CD4-positive, alpha-beta T cell treated with Interleukin-2 at 100 ng/mL for 4 hours (primary cell): ENCODE results near the gene SPTY2D1.
"Not testable (repeated sequence)": the region's sequence is repeated elsewhere in the genome, so short reads cannot be mapped to it uniquely, and the experiment has no call there.

Experiments used
- DNase-seq: peaks from one replicate; pipeline ENCODE4 v3.0.0-alpha.2; 2020; ENCODE audit warnings: low spot score

SPTY2D1 gene

DNA sequence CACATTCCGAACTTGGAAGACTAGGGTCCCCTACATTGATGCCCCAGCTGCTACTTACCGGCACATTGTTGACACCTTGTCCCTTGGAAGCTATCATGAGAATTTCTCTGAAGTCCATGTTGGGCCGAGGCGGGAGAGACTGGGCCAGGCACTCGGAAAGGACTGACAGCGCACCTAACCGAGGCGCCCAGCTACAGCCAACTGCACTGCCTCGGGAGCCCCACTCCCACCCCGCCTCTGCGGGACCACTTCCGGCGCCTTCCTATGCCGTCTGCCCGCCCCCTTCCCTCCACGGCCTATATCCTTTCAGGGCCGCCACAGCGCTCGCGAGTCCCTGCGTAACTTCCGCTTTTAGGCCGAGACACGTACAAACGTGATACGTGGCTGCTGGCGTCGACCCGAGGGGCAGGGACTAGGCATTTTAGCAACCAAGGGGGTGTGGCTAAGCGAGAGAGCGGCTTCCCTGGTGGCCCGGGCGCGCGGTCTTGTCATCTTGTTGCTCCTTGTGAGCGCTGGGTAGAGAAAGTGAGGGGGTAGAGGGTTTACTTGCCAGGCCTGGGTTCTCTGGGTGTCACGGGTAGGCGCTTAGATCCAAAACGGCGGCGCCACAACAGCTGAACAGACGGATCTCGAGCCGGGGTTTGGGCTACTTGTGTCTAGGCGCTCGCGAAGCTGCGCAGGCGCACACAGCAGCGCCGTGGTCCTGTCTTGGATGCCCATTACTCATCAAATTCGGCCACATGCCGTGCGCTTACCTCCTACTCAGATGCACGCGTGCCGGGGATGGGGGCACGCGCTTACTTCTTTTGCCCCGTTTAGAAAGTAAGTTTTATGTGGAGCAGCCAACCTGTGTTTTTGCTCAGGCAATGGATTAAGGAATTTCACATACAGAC, at the start of gene SPTY2D1:
SPTY2D1 (minus strand) TSS at position 203 of the 893 bp plus-strand sequence; CDS start at position 118, 85 bp downstream.
- peak; percentile 98 for DNase-seq

DNA sequence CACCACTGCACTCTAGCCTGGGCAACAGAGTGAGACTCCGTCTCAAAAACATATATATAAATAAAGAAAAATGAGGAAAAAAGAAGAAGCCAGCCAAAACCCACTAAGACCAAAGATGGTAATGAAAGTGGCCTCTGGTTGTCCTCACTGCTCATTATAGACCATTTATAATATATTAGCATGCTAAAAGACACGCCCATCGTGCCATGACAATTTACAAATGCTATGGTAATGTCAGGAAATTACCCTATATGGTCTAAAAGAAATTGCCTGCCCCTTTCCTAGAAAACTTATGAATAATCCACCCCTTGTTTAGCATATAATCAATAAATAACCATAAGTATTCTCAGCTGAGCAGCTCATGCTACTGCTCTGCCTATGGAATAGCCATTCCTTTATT, 48.3 kb upstream of the SPTY2D1 start:
- DNase-seq = no peak

GRCh38 chr11:18681949-18682348, 47.8 kb upstream of the SPTY2D1 start:
- DNase-seq = not testable (repeated sequence)

DNA sequence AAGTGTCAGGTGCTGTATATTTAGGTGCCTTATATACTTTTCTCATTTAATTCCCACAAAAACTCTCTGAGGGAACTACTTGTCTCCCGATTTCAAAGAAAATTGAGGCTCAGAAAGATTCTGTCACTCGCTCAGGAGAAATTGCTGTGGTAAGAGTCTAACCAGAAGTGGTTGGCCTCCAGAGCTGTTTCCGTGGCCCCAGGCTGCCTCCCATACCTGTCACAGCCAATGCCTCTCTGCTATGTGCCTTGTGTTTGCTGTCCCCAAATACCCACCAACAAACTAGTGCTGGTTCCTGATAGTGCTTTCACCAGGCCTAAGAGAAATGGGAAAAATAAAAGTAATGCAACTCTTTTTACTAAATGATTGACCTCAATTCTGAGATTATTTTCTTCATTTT, 43.4 kb upstream of the SPTY2D1 start:
- no peak for DNase-seq

DNA sequence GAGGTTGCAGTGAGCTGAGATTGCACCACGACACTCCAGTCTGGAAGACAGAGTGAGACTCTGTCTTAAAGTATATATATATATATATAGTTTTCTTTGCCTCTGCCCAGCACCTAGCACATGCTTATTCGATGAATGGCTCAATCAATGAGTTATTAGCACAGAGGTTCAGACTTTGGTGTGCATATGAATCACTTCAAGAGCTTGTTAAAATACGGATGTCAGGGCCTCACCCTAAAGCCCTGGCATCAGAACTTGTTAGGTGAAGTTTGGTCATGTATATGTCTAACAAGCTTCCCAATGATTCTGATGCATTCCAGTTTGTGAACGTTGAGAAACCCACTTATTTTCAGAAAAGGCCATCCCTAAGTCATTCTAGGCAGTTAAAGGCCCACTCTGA, 42.7 kb upstream of the SPTY2D1 start:
- DNase-seq = no peak

DNA sequence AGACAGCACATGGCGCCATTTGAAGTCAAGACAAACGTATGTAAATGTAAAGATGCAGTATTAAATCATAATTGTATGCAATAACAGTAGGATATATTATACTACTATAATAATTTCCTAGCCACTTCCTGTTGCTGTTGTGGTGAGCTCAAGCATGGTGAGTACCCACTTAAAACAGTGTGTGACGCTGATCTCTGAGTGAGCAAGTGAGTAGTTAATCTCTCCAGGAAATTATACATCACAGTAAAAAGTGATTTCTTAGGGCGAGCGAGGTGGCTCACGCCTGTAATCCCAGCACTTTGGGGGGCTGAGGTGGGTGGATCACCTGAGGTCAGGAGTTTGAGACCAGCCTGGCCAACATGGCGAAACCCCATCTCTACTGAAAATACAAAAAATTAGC, 38.1 kb upstream of the SPTY2D1 start:
- DNase-seq = peak; percentile 68

DNA sequence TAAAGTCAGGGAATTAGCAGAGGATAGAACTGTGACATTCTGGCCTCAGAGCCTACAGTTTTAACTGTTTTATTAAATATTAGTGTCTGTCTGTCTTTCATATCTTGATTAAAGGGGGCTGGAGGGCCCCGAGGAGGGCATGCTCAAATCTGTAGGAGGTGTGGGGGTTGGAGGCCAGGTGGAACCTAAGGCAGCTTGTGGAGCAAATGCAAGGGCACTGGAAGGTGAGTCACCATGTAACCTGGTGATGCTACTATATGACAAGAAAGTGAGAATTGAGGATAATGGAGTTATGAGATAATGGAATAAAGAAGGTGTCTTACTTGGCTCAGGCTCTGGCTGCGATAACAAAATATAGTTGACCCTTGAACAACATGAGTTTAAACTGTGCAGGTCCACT, 37.1 kb upstream of the SPTY2D1 start:
- DNase-seq = no peak

- no peak for DNase-seq
Measured at GRCh38 chr11:18669711-18670110, 35.6 kb upstream of the SPTY2D1 start.

DNA sequence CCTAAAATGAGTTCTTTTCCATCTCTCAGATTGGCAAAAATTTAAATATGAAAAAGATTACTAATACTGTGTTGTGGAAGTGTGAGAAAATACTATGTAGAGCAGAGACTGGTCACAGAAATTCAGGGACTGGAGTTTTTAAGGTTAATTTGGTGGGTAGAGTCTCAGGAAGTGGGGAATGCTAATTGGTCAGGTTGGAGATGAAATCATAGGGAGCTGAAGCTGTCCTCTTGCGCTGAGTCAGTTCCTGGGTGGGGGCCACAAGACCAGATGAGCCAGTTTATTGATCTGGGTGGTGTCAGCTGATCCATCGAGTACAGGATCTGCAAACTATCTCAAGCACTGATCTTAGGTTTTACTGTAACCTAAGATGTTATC, 35.1 kb upstream of the SPTY2D1 start:
- DNase-seq = peak; percentile 58

- DNase-seq = no peak
Measured at GRCh38 chr11:18668131-18668530, 34.0 kb upstream of the SPTY2D1 start.

- DNase-seq = peak; percentile 11
Measured at GRCh38 chr11:18665353-18665872, 31.3 kb upstream of the SPTY2D1 start.

DNA sequence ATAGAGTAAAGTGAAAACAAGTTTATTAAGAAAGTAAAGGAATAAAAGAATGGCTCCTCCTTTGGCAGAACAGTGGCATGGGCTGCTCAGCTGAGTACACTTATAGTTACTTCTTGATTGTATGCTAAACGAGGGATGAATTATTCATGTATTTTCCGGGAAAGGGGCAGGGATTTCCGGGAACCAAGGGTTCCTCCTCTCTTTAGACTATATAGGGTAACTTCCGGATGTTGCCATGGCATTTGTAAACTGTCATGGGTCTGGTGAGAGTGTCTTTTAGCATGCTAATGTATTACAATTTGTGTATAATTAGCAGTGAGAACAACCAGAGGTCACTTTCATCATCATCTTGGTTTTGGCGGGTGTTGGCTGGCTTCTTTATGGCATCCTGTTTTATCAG, 23.5 kb upstream of the SPTY2D1 start:
- no peak for DNase-seq

- DNase-seq = peak; percentile 64
Measured at GRCh38 chr11:18650859-18651557, 16.9 kb upstream of the SPTY2D1 start.

DNA sequence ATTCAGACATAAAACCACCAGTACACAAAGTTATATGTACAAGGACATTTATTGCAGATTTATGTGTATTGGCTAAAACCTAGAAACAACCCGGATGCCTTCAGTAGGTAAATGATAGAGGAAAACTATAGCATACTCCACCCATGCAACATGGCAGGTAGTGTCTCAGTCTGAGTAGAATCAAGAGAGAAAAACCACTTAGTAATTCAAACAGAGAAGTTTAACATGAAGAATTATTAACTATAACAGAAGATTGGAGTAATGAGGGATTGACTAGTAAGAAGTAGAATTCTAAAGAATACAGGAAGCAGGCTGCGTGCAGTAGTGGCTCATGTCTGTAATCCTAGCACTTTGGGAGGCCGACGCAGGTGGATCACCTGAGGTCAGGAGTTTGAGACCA, 16.2 kb upstream of the SPTY2D1 start:
- DNase-seq = no peak

GRCh38 chr11:18643034-18643433, 8.9 kb upstream of the SPTY2D1 start:
- DNase-seq = not testable (repeated sequence)

GRCh38 chr11:18641677-18642076, 7.5 kb upstream of the SPTY2D1 start:
- no peak for DNase-seq

GRCh38 chr11:18633256-18634139, 644 bp downstream of the SPTY2D1 start:
- peak; percentile 20 for DNase-seq

- peak; percentile 18 for DNase-seq
Measured at GRCh38 chr11:18632841-18633240, 1.3 kb downstream of the SPTY2D1 start.

GRCh38 chr11:18624161-18624560, 10.0 kb downstream of the SPTY2D1 start:
- DNase-seq = no peak

- DNase-seq = no peak
Measured at GRCh38 chr11:18623707-18624106, 10.4 kb downstream of the SPTY2D1 start.

DNA sequence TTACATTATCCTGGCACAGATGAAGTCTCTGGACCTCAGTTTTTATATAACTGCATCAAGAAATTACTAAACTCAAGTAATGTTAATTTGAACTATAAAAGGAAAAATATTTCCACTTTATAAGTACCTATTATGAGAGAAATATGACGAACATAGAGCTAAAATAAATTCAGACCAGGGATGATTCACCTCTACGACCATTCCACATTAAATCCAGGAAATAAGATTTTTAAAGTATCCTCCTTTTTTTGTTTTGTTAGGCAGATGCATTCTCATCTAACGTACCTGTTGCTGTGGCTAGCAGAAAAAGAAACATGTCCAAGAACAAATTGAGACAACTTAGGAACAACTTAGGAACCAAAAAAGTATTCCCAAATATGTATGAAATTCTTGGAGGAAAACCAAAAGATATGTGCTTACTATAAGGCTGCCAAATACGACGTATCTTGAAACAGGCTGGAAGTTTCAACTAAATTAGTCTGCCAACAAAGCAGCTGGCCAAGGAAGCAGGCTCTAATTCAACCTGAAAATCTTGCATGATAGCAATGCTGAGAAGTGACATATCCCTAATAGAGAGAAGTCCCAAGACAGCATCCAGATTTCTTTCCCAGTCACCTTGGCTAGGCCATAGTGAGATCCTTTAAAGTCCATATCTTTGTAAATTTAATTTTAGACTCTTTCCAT, 15.7 kb downstream of the SPTY2D1 start:
- DNase-seq = no peak
